LNCAP (cell line): Measurements from ENCODE around the gene ANKMY2.

Experiments
- CTCF ChIP-seq: fragments of 450-650 bp; IDR thresholded peaks from 2 replicates; pipeline ENCODE4 v1.5.1; 2017; ENCODE audit warnings: mild to moderate bottlenecking

ANKMY2 gene

GRCh38 chr7:16592395-16592794, 53.2 kb downstream of the ANKMY2 start:
- no peak for TF ChIP-seq CTCF

GRCh38 chr7:16590424-16590823, 55.1 kb downstream of the ANKMY2 start:
- TF ChIP-seq CTCF, result no peak

GRCh38 chr7:16589881-16590280, 55.7 kb downstream of the ANKMY2 start:
- no peak for TF ChIP-seq CTCF

- no peak for TF ChIP-seq CTCF
Observed at GRCh38 chr7:16587790-16588189, 57.8 kb downstream of the ANKMY2 start.

GRCh38 chr7:16587129-16587528, 58.4 kb downstream of the ANKMY2 start:
- TF ChIP-seq CTCF, result no peak

- TF ChIP-seq CTCF, result no peak
Observed at GRCh38 chr7:16586081-16586874, 59.3 kb downstream of the ANKMY2 start.

- no peak for TF ChIP-seq CTCF
Observed at GRCh38 chr7:16585540-16585939, 60.0 kb downstream of the ANKMY2 start.

- TF ChIP-seq CTCF, result no peak
Observed at GRCh38 chr7:16583834-16584233, 61.7 kb downstream of the ANKMY2 start.
